ENCODE results near the gene DNAJC30. TPM values are rescaled to one million over a fixed set of nuclear protein-coding genes. Genes with fewer than 3 reads are reported as not detected.

DNAJC30 gene
- total RNA-seq, 2 experiments from 2014 or later: 5.9 to 13.7 TPM

DNA sequence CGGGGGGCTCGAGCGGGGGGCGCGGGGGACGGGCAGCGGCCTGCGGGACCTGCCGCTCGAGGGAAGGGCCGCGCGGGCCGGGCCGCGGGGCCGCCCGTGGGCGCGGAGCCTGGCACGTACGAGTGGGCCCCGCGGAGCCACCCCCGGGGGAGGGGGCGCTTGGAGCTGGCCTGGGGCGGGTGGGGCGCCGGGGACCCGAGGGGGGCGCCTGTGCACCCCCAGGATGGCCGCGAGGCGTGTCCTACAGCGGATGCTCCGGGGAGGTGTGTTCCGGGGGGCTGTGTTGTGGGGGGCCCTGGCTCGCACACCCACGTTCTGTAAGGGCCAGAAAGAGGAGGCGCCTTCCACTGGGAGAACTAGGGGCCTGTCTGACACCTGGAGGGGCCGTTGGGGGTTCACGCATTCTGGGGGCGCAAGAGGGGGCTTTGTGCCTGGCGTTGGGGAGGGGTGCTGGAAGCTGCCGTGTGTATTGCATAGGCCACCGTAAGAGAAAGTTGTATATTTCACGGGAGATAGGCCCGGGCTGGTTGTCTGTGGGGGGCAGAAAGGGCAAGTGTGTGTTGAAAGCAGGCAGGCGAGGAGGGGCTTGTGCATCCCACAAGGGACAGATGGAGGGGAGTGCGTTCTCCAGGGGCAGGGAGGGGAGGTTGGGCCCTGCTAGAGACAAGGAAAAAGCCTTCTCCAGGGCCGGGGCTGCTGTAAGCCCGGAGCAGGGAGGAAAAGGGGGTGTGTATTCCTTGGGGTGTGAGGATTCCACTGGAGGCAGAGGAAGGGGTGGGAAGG is 15.0 kb downstream of the DNAJC30 start:
- Histone ChIP-seq H3K9me3 (ENCODE audit: low read length) (peaks cover under 1% of the 10 kb centered on the region; the same call in 1 of the 2 replicates), H3K27ac (ENCODE audit: low read depth, low read length, poor library complexity, severe bottlenecking) (no peak overlapping the region)
- POLR2A ChIA-PET: interaction anchor here (0.6 kb wide), 1 partner anchor 64 kb away, joined by 3 read pairs; no protein-coding TSS in a partner anchor

DNA sequence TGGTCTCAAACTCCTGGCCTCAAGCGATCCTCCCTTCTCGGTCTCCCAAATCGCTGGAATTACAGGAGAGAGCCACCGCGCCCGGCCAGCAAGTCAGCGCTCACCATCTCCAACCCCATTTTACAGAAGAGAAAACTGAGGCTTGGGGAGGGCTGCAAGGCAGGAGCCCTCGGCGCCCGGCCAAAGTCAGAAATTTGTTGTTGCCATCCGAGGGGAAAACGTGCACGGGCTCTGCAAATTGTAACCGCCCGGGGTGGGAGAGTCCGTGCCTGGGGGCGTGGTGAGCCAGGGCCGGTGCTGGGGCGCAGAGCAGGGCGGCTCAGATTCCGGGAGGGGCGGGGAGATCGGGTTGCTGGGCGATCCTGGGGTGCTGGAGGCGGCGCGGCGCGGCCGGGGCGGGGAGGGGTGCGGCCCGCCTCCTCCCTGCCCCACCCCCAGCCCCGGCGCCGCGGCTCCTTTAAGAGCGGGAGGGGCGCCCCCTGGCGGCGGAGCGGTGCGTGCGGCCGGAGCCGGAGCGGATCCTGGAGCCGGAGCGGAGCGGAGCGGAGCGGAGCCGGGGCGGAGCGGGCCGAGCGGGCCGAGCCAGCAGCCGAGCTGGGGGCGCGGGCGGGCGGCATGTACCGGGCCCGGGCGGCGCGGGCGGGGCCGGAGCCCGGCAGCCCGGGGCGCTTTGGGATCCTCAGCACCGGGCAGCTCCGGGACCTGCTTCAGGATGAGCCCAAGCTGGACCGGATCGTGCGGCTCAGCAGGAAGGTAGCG is 15.7 kb downstream of the DNAJC30 start, which contains the start of gene VPS37D:
TSS of gene VPS37D (plus strand) at position 488 of the 759 bp plus-strand sequence. CDS start at position 616, 128 bp downstream.
- no TSS peak for BruUV-seq (replicated peaks)
- H3K9me2 ChIP-seq (ENCODE audit: insufficient read depth, low read length): no peaks in the 10 kb centered on the region
- intact Hi-C loops (cut with micrococcal nuclease; ENCODE audit: unreplicated experiment): loop anchor here (1.0 to 5.0 kb wide), 3 partner anchors 16 to 65 kb away; partner anchors contain the start of genes BUD23 and DNAJC30
- H3K4me2 ChIP-seq (ENCODE audit: low read length): peak within 1 kb of the TSS; percentile 97
- peaks cover 11% of the 10 kb centered on the region for H3K4me1 ChIP-seq (ENCODE audit: insufficient read depth, low read length, poor library complexity, severe bottlenecking)
- H3K4me3 ChIP-seq (ENCODE audit: low read depth, low read length, poor library complexity, severe bottlenecking): peak within 1 kb of the TSS; percentile 80
- H3K9me3 ChIP-seq (ENCODE audit: low read length): peaks cover 8% of the 10 kb centered on the region; the same call in 1 of the 2 replicates
- CTCF ChIA-PET (ENCODE audit: unreplicated experiment): no interaction called here
- H2AFZ ChIP-seq (ENCODE audit: low read length): peak within 1 kb of the TSS; percentile 78
- peak; percentile 91 for DNase-seq (ENCODE audit: low spot score)
- TF ChIP-seq, protein P1, sequence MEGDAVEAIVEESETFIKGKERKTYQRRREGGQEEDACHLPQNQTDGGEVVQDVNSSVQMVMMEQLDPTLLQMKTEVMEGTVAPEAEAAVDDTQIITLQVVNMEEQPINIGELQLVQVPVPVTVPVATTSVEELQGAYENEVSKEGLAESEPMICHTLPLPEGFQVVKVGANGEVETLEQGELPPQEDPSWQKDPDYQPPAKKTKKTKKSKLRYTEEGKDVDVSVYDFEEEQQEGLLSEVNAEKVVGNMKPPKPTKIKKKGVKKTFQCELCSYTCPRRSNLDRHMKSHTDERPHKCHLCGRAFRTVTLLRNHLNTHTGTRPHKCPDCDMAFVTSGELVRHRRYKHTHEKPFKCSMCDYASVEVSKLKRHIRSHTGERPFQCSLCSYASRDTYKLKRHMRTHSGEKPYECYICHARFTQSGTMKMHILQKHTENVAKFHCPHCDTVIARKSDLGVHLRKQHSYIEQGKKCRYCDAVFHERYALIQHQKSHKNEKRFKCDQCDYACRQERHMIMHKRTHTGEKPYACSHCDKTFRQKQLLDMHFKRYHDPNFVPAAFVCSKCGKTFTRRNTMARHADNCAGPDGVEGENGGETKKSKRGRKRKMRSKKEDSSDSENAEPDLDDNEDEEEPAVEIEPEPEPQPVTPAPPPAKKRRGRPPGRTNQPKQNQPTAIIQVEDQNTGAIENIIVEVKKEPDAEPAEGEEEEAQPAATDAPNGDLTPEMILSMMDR (conservative IDR thresholded peaks at IDR 0.05; ENCODE audit: low read length): peak; percentile 75
- TF ChIP-seq EZH2phosphoT487 (IDR thresholded peaks at IDR 0.05; ENCODE audit: borderline replicate concordance, low read depth, low read length): no peak
- H3K79me2 ChIP-seq (ENCODE audit: insufficient read depth, low read depth, low read length): no peaks in the 10 kb centered on the region
- no peaks in the 10 kb centered on the region for H4K20me1 ChIP-seq (ENCODE audit: insufficient read depth, low read length)
- no peaks in the 10 kb centered on the region for H3K36me3 ChIP-seq (ENCODE audit: insufficient read depth, low read length)
- POLR2A ChIA-PET: interaction anchor here (0.6 kb wide), 1 partner anchor 65 kb away, joined by 3 read pairs; no protein-coding TSS in a partner anchor
- H3K27ac ChIP-seq (ENCODE audit: low read depth, low read length, poor library complexity, severe bottlenecking): no peak within 1 kb of the TSS

More for the DNA sequence above, 15.0 kb downstream of the DNAJC30 start:
- peak overlapping the region; percentile 97 for H3K4me2 ChIP-seq (ENCODE audit: low read length)
- no peaks in the 10 kb centered on the region for H3K9me2 ChIP-seq (ENCODE audit: insufficient read depth, low read length)
- BruUV-seq (replicated peaks): no TSS peak
- TF ChIP-seq, protein P1 (conservative IDR thresholded peaks at IDR 0.05; ENCODE audit: low read length): no peak
- no peak for TF ChIP-seq EZH2phosphoT487 (IDR thresholded peaks at IDR 0.05; ENCODE audit: borderline replicate concordance, low read depth, low read length)
- H3K79me2 ChIP-seq (ENCODE audit: insufficient read depth, low read depth, low read length): no peaks in the 10 kb centered on the region
- intact Hi-C loops (cut with micrococcal nuclease; ENCODE audit: unreplicated experiment): loop anchor here (1.0 to 5.0 kb wide), 2 partner anchors 15 to 64 kb away; partner anchors contain the start of genes BUD23 and DNAJC30
- H3K4me1 ChIP-seq (ENCODE audit: insufficient read depth, low read length, poor library complexity, severe bottlenecking): peaks cover 11% of the 10 kb centered on the region
- H3K36me3 ChIP-seq (ENCODE audit: insufficient read depth, low read length): no peaks in the 10 kb centered on the region
- H4K20me1 ChIP-seq (ENCODE audit: insufficient read depth, low read length): no peaks in the 10 kb centered on the region
- CTCF ChIA-PET (ENCODE audit: unreplicated experiment): no interaction called here
- DNase-seq (ENCODE audit: low spot score): peak; percentile 33
- H2AFZ ChIP-seq (ENCODE audit: low read length): peak overlapping the region; percentile 78; the same call in 1 of the 2 replicates
- H3K4me3 ChIP-seq (ENCODE audit: low read depth, low read length, poor library complexity, severe bottlenecking): peak overlapping the region; percentile 80
